ENCODE results near the gene CLCN2.

CLCN2 gene

GRCh38 chr3:184391266-184391665 is 29.9 kb upstream of the CLCN2 start:
- no peak for TF ChIP-seq CTCF (IDR thresholded peaks at IDR 0.05; ENCODE audit: borderline replicate concordance, control extremely low read depth, extremely low read depth, insufficient read depth, missing control alignments)
- no peak for DNase-seq (ENCODE audit: low spot score)
- in situ Hi-C loops (cut with MboI; ENCODE audit: low sequenced_read_pairs, unreplicated experiment), result no loop called here

- in situ Hi-C loops (cut with MboI; ENCODE audit: low sequenced_read_pairs, unreplicated experiment), result no loop called here
- no peak for TF ChIP-seq CTCF (IDR thresholded peaks at IDR 0.05; ENCODE audit: borderline replicate concordance, control extremely low read depth, extremely low read depth, insufficient read depth, missing control alignments)
Measured at GRCh38 chr3:184389935-184390528, 28.6 kb upstream of the CLCN2 start.

DNA sequence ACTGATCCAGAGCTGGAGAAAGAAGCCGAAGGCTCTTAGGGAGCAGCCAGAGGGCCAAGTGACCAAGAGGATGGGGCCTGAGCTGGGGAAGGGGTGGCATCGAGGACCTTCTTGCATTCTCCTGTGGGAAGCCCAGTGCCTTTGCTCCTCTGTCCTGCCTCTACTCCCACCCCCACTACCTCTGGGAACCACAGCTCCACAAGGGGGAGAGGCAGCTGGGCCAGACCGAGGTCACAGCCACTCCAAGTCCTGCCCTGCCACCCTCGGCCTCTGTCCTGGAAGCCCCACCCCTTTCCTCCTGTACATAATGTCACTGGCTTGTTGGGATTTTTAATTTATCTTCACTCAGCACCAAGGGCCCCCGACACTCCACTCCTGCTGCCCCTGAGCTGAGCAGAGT is 28.0 kb upstream of the CLCN2 start:
- no peak for TF ChIP-seq CTCF (IDR thresholded peaks at IDR 0.05; ENCODE audit: borderline replicate concordance, control extremely low read depth, extremely low read depth, insufficient read depth, missing control alignments)
- in situ Hi-C loops (cut with MboI; ENCODE audit: low sequenced_read_pairs, unreplicated experiment), result no loop called here
- no peak for DNase-seq (ENCODE audit: low spot score)

More at GRCh38 chr3:184389935-184390528, 28.6 kb upstream of the CLCN2 start:
- no peak for DNase-seq (ENCODE audit: low spot score)

DNA sequence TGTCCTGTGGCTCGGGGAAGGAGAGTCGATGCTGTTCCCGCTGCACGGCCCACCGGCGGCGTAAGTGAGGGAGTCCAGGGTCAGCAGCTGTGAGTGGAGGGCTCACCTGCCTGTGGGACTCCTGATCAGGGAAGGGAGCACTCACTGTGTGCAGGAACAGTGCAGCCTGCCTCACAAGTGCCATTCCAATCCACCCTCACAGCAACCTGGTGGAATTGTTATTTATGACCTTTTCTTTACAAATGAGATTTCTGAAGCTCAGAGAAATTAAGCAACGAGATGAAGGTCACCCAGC is 27.5 kb upstream of the CLCN2 start:
- DNase-seq (ENCODE audit: low spot score), result no peak
- no peak for TF ChIP-seq CTCF (IDR thresholded peaks at IDR 0.05; ENCODE audit: borderline replicate concordance, control extremely low read depth, extremely low read depth, insufficient read depth, missing control alignments)
- in situ Hi-C loops (cut with MboI; ENCODE audit: low sequenced_read_pairs, unreplicated experiment), result no loop called here

DNA sequence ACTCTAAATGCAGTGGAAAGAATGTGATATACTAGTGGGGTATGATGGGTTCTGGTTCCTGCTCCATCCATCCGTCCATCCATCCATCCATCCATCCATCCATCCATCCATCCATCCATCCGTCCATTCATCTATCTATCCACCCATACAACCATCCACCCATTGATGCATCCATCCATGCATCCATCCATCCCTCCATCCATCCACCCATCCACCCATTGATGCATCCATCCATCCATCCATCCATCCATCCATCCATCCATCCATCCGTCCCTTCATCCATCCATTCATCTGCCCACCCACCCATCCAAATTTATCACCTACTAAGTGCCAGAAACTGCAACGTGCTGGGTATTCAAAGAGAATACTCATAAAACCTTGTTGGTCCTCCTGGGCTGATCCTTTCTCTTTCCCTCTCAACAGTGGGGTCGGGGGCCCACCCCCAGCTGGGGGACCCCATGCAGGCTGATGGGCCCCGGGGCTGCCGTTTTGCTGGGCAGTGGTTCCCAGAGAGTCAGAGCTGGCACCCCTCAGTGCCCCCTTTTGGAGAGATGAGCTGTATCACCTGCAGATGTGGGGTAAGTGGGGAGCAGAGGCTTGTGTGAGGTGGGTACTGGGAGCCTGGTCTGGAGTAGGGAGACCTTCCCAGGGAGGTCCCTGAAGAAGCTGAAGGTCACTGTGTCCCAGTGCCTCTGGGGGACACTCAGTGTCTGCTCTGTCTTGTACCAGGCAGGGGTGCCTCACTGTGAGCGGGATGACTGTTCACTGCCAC is 26.9 kb upstream of the CLCN2 start:
- in situ Hi-C loops (cut with MboI; ENCODE audit: low sequenced_read_pairs, unreplicated experiment), result no loop called here
- no peak for TF ChIP-seq CTCF (IDR thresholded peaks at IDR 0.05; ENCODE audit: borderline replicate concordance, control extremely low read depth, extremely low read depth, insufficient read depth, missing control alignments)

DNA sequence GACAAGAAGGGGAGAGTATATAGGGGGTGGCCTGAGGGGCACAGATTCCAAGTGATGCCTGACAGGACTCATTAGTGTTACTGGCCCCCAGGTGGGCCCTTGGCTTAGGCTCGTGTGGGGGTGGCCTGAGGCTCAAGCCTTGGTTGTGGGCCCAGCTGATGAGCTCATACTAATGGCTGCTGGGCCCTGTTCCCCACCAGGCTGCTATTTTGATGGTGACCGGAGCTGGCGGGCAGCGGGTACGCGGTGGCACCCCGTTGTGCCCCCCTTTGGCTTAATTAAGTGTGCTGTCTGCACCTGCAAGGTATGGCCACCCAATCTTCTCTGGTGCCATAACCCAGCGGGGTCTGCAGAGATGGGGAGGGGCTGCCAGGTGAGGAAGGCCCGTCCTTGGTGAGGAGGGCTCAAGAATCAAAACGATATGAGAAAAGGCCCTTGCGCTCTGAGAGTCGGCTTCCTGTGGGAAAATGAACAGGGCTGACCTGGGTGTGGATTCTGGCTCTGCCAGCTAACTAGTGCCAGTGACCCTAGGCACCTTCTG is 25.8 kb upstream of the CLCN2 start:
- no peak for DNase-seq (ENCODE audit: low spot score)
- TF ChIP-seq CTCF (IDR thresholded peaks at IDR 0.05; ENCODE audit: borderline replicate concordance, control extremely low read depth, extremely low read depth, insufficient read depth, missing control alignments), result no peak
- in situ Hi-C loops (cut with MboI; ENCODE audit: low sequenced_read_pairs, unreplicated experiment), result no loop called here

More for the DNA sequence above, 26.9 kb upstream of the CLCN2 start:
- DNase-seq (ENCODE audit: low spot score), result no peak
